NCI-H2196 treated with DMSO at 0.1 percent for 48 hours (cell line): ENCODE data around the gene ENAM.
"Not testable (repeated sequence)": the region's sequence is repeated elsewhere in the genome, so short reads cannot be mapped to it uniquely, and the experiment has no call there.

Experiments
- DNase-seq: peaks from one replicate; lab custom pipeline; 2025; ENCODE audit not compliant: unreplicated experiment; lab: John Stamatoyannopoulos, UW

Gene ENAM

DNA sequence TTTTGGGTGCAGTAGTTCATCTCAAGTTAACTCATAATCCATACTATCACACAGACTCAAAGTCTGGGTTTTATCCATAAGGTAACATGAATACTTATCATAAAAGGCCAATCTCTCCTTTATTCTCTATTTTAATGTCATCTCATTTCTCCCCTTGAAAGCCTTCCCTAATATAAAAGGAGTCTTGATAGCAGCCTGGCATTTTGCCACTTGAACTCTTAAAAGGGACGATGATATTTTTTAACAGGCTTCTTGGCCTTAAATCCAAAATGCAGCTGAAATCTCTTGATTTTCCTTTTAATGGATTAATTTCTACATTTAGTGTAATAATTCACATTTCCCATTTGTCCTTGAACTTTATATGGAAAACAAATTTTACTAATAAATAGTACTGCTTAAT is 46.2 kb downstream of the ENAM start:
- DNase-seq: no peak

GRCh38 chr4:70676554-70677090 is 48.1 kb downstream of the ENAM start:
- DNase-seq: no peak

DNA sequence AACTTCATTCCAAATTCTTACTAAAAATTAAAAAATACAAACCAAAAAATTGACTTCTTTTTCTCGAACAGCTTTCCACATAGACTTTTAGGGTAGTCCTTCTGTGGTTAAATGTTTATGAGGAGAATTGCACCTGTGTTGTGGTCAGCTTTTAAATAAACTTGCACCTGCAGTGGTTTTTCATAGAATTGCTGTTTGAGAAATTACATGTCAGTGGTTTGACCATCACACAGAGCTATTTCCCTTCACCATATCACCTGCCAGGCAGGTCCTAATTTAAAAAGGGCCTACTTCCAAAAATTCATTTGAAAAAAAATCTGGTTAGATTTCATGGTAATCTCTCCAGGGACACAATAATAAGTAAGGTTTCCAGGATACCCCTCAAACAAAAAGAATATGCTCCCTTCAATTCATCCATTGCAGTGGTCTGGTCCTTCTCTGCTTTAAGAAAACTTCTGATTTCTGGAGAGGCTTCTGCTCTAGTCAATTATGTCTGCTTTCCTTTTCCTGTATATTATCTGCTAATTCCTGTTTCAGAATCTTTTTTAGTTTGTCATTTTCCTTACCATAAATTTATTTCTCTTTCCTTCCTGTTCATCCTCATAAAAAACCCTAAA is 49.9 kb downstream of the ENAM start:
- DNase-seq: no peak

DNA sequence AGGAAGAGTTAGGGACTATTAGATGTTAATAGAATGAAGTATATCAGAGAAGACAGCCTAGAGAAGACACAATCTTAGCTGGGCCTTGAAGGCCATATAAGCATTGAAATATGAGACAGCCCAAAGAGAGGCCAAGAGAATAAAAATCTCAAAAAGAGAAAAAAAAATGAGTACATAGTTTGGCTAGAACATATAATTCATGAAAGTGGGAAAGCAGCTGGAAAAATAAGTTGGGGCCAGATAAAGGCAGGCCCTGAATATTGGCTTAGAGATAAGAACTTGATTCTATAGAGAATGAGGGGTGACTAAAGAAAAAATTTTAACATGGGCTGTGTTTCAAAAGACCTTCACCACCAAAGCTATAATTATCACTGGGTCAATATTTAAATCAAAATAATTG is 52.4 kb downstream of the ENAM start:
- no peak for DNase-seq

DNA sequence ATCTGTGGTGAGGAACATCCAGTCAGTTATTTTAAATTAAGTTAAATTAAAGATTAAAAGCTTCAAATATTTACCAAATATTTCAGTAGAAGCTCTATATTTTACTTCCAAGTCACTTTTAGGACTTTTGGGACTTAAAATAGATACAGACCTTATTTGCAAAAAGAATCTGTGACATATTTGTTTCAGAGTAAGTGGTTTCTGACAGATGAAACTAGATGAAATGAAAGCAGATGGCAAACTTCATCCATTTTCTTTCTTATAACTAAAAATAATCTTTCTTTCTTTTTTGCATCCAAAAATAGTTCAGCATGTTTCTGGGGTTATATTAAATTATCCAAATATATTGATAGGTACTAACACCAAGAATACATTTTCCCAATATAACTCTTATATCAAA is 53.2 kb downstream of the ENAM start:
- no peak for DNase-seq

DNA sequence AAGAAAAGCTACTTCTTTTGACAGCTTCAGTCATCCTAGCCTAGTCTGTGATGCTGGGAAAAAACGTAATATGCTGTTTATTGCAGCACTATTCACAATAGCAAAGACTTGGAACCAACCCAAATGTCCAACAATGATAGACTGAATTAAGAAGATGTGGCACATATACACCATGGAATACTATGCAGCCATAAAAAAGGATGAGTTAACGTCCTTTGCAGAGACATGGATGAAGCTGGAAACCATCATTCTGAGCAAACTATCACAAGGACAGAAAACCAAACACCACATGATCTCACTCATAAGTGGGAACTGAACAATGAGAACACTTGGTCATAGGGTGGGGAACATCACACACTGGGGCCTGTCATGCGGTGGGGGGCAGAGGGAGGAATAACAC is 53.6 kb downstream of the ENAM start:
- DNase-seq: not testable (repeated sequence)

DNA sequence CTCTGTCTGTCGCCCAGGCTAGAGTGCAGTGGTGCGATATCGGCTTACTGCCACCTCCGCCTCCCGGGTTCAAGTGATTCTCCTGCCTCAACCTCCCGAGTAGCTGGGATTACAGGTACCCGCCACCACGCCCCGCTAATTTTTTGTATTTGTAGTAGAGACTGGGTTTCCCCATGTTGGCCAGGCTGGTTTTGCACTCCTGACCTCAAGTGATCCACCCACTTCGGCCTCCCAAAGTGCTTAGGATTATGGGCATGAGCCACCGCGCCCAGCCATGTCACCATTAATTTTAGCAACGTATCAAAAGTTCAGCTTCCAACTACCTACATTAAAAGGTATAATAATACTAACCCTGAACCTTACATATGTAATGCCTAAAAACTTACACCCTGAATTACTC is 58.8 kb downstream of the ENAM start:
- no peak for DNase-seq

DNA sequence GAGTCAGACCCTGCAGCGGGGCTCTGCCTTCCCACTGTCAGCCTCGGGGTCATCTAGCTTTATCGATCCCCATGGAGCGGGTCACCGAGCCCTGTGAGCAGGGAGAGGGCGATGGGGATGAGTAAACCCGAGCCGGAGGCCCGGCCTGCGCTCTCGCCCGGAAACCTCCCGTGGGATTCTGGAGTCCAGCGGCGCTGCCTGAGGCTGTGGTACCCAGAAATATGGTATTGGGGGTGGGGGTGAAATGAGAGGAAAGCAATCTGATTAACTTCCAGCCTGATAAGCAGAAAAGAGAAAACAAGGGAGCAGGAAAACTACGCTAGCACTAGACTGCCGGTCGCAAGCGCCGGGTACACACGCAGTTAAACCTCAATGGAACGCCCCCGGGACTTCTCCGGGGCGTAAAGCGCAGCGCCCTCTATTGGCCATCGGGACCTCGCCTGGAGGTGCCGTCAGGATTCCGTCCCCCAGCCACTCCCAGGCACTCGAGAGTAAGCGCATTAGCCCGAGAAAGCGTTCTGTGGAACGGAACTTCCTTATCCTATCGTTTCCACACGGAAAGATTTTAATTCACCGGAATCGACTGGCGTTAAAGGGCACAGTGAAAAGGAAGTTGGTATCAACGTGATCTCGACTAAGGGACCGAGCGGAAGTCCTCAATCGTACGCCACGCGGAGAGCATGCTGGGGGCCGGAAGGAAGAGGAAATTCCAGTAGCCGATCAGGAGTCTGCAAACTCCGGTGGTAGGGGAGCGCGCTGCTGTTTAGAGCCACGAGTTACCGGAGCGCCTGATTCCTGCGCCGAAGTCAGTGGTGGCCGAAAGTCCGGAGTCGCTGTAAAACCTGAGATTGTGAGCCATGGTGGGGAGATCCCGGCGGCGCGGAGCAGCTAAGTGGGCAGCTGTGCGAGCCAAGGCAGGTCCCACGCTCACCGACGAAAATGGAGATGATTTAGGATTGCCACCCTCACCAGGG is 59.6 kb downstream of the ENAM start, which contains the start of gene UTP3:
TSS of gene UTP3 (plus strand) at position 712 of the 974 bp plus-strand sequence. CDS start at position 858, 146 bp downstream.
- peak; percentile 77 for DNase-seq

DNA sequence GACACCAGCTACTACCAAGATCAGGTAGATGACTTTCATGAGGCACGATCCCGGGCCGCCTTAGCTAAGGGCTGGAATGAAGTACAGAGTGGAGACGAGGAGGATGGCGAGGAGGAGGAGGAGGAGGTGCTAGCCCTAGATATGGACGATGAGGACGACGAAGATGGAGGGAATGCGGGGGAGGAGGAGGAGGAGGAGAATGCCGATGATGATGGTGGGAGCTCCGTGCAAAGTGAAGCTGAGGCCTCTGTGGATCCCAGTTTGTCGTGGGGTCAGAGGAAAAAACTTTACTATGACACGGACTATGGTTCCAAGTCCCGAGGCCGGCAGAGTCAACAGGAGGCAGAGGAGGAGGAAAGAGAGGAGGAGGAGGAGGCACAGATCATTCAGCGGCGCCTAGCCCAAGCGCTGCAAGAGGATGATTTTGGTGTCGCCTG is 60.3 kb downstream of the ENAM start:
- DNase-seq: no peak

DNA sequence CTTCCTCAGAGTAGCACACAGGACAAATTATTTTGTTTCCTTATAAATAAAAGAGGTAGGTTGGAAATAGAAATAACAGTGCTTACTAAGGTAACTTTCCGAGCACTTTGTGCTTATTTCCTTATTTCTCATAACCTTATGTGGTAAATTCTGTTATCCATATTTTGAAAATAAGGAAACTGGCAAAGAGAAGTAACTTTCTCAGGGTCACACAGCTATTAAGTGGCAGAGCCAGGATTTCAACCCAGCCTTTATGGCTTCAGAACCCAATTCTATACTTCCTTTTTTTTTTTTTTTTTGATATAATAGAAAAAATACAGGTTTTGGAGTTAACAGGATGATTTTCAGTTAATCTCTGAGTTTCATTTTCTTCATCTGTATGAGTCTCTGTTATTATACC is 63.1 kb downstream of the ENAM start:
- no peak for DNase-seq

DNA sequence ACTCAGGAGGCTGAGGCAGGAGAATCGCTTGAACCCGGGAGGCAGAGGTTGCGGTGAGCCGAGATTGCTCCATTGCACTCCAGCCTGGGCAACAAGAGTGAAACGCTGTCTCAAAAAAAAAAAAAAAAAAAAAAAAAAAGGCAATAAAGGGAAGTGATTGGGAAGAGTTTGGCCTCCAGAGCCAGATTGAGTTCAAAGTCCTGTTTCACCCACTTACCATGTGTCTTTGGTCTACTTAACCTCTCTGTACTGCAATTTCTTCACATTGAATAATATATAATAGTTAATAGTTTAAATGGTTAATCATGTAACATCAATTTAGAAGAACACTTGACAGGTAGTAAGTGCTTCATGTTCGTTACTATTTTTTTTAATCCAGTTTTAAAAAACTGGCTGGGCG is 66.1 kb downstream of the ENAM start:
- not testable (repeated sequence) for DNase-seq
